Epithelial cell of proximal tubule (primary cell): Measurements from ENCODE around the gene LRRK1. TPM values are rescaled to one million over a fixed set of nuclear protein-coding genes. Genes with fewer than 3 reads are reported as not detected.
"Not testable (repeated sequence)": the region's sequence is repeated elsewhere in the genome, so short reads cannot be mapped to it uniquely, and the experiment has no call there.

ENCODE experiments used
- DNase-seq: peaks from one replicate; pipeline ENCODE4 v3.0.0-alpha.2; 2011; ENCODE audit warnings: low read depth
- H3K4me3 ChIP-seq: 2 replicates; pipeline ENCODE4 v1.5.1; 2011; ENCODE audit warnings: low read depth, mild to moderate bottlenecking, low read length
- CTCF ChIP-seq: conservative IDR thresholded peaks from 2 replicates; pipeline ENCODE4 v1.5.1; 2012; ENCODE audit warnings: low read depth, mild to moderate bottlenecking, low read length
- total RNA-seq: library from RNA; depleted of rRNA; stranded (reverse); fragments of >200 nt; gene quantifications from 2 replicates; pipeline ENCODE4 v1.2.3, GENCODE V29; 2015

The LRRK1 gene
- total RNA-seq, 1 donor from 2014 or later, result 8.1 TPM

DNA sequence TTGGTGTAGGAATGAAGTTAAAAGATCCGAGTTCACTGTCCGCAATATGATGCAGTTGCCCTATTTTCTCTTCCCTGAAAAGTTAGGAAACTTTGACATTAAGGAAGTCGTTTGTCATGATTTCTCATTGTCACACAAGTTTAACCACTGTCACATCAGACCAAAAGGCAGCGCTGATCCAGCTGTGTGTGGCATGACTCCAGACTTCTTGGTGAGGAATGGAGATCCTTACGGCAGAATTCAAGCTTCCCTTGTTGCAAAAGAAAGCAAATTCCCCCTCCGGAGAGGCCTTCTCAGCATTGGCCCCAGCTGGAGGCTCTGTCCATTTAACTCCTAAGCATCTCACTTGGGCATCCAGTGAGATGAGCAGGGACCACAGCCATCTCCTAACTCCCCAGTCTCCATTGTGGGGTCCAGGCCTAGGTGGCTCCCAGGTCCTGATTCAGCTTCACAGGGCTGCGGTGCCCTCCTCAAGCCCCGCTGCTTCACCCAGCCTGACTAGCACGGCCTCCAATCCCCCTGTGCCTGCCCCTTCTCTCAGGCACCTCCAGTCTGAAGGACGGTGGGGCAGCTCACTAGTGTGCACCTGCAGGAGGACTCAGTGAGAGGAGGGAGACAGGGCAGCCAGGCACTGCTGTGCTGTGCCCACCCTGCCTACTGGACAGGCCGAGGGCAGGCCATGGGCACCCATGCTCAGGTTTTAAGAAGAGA lies 173.2 kb downstream of the LRRK1 start:
- DNase-seq, result no peak
- H3K4me3 ChIP-seq, result no peak overlapping the region
- TF ChIP-seq CTCF, result no peak

GRCh38 chr15:101092867-101093202 lies 173.7 kb downstream of the LRRK1 start:
- DNase-seq, result no peak
- H3K4me3 ChIP-seq, result no peak overlapping the region
- no peak for TF ChIP-seq CTCF

DNA sequence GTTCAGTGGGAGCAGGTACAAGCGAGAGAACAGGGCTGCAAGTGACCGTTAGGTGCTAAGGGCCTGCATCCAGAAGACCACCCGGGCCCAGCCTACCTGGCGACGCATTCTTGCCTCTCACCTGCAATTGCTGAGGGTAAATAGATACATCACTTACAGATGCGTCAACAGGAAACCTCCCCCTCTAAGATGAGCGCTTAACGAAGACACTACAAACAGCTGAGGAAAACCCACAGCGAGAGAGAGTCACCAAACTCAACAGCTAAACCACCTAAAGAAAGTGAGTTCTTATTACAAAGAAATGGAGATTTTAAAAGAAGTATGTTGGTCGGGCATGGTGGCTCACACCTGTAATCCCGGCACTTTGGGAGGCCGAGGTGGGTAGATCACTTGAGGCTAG lies 174.8 kb downstream of the LRRK1 start:
- H3K4me3 ChIP-seq, result no peak overlapping the region
- DNase-seq, result no peak
- TF ChIP-seq CTCF, result no peak

DNA sequence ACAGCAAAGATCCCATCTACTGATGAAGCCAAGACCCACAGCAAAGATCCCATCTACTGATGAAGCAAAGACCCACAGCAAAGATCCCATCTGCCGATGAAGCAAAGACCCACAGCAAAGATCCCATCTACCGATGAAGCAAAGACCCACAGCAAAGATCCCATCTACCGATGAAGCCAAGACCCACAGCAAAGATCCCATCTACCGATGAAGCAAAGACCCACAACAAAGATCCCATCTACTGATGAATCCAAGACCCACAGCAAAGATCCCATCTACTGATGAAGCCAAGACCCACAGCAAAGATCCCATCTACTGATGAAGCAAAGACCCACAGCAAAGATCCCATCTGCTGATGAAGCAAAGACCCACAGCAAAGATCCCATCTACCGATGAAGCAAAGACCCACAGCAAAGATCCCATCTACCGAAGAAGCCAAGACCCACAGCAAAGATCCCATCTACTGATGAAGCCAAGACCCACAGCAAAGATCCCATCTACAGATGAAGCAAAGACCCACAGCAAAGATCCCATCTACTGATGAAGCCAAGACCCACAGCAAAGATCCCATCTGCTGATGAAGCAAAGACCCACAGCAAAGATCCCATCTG lies 176.7 kb downstream of the LRRK1 start:
- H3K4me3 ChIP-seq, DNase-seq: not testable (repeated sequence)

GRCh38 chr15:101097111-101097510 lies 178.0 kb downstream of the LRRK1 start:
- no peak for TF ChIP-seq CTCF
- DNase-seq, result no peak

DNA sequence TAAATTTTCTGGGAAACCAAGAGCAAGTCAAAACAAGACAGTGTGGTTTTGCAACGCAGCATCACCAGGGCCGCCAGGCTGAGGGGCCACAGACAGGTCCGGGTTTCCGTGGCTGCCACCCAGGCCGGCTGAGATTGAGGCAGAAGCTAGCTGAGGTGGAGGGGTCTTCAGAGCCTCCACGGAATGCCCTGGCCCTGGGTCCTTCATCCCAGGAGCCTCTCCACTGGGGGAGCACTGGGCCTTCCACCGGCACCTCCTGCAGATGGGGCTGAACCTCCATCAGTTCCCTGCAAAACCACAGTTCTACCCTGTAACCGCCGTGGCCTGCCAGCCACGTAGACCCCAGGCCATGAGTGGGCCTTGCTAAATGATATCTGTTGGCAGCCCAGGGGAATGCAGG lies 180.0 kb downstream of the LRRK1 start:
- no peak overlapping the region for H3K4me3 ChIP-seq
- DNase-seq, result no peak
- no peak for TF ChIP-seq CTCF

More at GRCh38 chr15:101097111-101097510, 178.0 kb downstream of the LRRK1 start:
- H3K4me3 ChIP-seq, result no peak overlapping the region

GRCh38 chr15:101100118-101100517 lies 181.0 kb downstream of the LRRK1 start:
- no peak for TF ChIP-seq CTCF
- DNase-seq, result no peak
- H3K4me3 ChIP-seq, result no peak overlapping the region
